ENCODE data around the gene PADI4. TPM values are rescaled to one million over a fixed set of nuclear protein-coding genes. Genes with fewer than 3 reads are reported as not detected.

PADI4 gene
- total and polyA plus RNA-seq, 7 donors = 0.44 to 0.60 TPM; not detected in 5

- Histone ChIP-seq H3K4me3 (no peak overlapping the region), H3K27ac (no peak overlapping the region), H3K36me3 (no peaks in the 10 kb centered on the region), H3K27me3 (peaks cover 0 to 25% (median 0%) of the 10 kb centered on the region in 3 donors), H3K4me1 (no peaks in the 10 kb centered on the region), H3K9me3 (no peaks in the 10 kb centered on the region)
- WGBS, 2 donors = 93 to 94% methylated on average over 10 of the region's 10 CpGs
- intact Hi-C loops (cut with DNase I) = no loop called here
- DNase-seq = no peak
- TF ChIP-seq EP300 (IDR thresholded peaks at IDR 0.05) = no peak
- TF ChIP-seq, protein P1, sequence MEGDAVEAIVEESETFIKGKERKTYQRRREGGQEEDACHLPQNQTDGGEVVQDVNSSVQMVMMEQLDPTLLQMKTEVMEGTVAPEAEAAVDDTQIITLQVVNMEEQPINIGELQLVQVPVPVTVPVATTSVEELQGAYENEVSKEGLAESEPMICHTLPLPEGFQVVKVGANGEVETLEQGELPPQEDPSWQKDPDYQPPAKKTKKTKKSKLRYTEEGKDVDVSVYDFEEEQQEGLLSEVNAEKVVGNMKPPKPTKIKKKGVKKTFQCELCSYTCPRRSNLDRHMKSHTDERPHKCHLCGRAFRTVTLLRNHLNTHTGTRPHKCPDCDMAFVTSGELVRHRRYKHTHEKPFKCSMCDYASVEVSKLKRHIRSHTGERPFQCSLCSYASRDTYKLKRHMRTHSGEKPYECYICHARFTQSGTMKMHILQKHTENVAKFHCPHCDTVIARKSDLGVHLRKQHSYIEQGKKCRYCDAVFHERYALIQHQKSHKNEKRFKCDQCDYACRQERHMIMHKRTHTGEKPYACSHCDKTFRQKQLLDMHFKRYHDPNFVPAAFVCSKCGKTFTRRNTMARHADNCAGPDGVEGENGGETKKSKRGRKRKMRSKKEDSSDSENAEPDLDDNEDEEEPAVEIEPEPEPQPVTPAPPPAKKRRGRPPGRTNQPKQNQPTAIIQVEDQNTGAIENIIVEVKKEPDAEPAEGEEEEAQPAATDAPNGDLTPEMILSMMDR (IDR thresholded peaks at IDR 0.05) = no peak
Observed at GRCh38 chr1:17375651-17376050, 67.7 kb downstream of the PADI4 start.

DNA sequence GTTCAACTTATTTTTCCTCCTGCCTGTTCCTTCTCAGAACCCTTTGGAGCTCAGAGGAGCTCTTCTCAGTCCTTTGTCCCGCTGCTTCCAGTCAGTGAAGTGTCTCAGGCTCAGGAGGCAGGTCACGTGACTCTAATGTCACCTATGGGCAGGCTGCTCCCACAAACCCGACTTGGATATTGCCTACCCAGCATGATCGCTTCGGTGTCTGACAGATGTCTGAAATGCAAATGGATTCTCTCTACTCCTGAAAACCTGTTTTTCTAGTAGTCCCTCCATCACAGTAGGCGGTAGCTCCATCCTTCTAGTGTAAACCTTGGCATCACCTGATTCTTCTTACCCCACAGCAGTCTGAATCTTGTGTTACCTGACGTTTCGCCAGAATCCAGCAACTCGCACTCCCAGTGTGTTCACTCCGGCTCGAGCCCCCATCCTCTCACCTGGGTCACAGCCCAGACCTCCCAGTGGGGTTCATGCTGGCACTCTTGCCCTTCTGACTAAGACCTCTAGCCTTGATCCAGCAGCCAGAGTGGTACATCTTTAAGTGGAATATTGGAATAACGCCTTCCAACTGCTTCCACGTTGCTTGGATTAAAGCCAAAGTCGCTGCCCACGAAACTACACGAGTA lies 69.4 kb downstream of the PADI4 start:
- Histone ChIP-seq H3K27me3 (peaks cover 0 to 25% (median 0%) of the 10 kb centered on the region in 3 donors), H3K4me3 (no peak overlapping the region), H3K27ac (no peak overlapping the region), H3K36me3 (no peaks in the 10 kb centered on the region), H3K4me1 (no peaks in the 10 kb centered on the region), H3K9me3 (no peaks in the 10 kb centered on the region)
- 14 to 40% methylated on average over 16 of the region's 16 CpGs for WGBS, 2 donors
- TF ChIP-seq, protein P1 (IDR thresholded peaks at IDR 0.05) = no peak
- TF ChIP-seq POLR2A (IDR thresholded peaks at IDR 0.05) (no peak), POLR2AphosphoS5 (IDR thresholded peaks at IDR 0.05) (no peak), EP300 (IDR thresholded peaks at IDR 0.05) (no peak)
- DNase-seq = no peak
- intact Hi-C loops (cut with DNase I) = no loop called here

- Histone ChIP-seq H3K4me3 (no peak overlapping the region), H3K27ac (no peak overlapping the region), H3K36me3 (no peaks in the 10 kb centered on the region), H3K27me3 (peaks cover 0 to 18% (median 0%) of the 10 kb centered on the region in 3 donors), H3K9me3 (no peaks in the 10 kb centered on the region), H3K4me1 (no peaks in the 10 kb centered on the region)
- intact Hi-C loops (cut with DNase I) = no loop called here
- TF ChIP-seq POLR2AphosphoS5 (IDR thresholded peaks at IDR 0.05) = no peak
- TF ChIP-seq, protein P1 (IDR thresholded peaks at IDR 0.05) = no peak
- TF ChIP-seq EP300 (IDR thresholded peaks at IDR 0.05) = no peak
- no peak for TF ChIP-seq POLR2A (IDR thresholded peaks at IDR 0.05)
- no peak for DNase-seq
- WGBS, 2 donors = 67 to 81% methylated on average over 2 of the region's 2 CpGs
Observed at GRCh38 chr1:17381161-17381560, 73.2 kb downstream of the PADI4 start.

DNA sequence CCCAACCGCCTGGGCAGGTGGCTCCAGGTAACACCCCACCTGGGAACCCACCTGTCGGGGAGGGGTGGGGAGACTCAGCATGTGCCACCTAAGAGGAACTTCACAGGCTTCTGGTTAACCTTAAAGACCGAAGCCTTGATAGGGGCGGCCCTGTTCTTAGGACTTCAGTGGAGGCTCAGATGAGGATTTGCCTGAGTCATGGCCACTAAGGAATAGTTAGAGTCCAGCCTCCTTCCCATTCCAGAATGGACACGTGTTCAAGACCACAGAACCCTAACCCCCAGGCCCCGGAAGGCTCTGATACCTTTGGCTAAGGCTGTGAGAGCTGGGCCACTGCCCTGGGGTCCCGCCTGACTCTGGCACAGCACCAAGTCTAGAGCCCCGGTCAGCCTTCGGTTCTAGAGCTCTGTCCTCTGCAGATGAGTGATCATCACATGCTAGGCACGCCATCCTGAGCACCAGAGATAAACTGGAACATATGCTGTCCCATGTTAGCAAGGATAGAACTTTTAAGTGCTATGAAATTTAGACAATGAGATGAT lies 84.3 kb downstream of the PADI4 start:
- H3K9me3 ChIP-seq = no peaks in the 10 kb centered on the region
- H3K27ac ChIP-seq = no peak overlapping the region
- TF ChIP-seq POLR2AphosphoS5 (IDR thresholded peaks at IDR 0.05) (no peak), POLR2A (IDR thresholded peaks at IDR 0.05) (no peak), EP300 (IDR thresholded peaks at IDR 0.05) (no peak)
- TF ChIP-seq, protein P1 (IDR thresholded peaks at IDR 0.05) = no peak
- intact Hi-C loops (cut with DNase I) = no loop called here
- 60 to 72% methylated on average over 10 of the region's 10 CpGs for WGBS, 2 donors
- DNase-seq = no peak
- H3K4me3 ChIP-seq = no peak overlapping the region
- no peaks in the 10 kb centered on the region for H3K27me3 ChIP-seq
- H3K4me1 ChIP-seq = no peaks in the 10 kb centered on the region
- H3K36me3 ChIP-seq = no peaks in the 10 kb centered on the region

- no peak overlapping the region for H3K4me3 ChIP-seq
- no peaks in the 10 kb centered on the region for H3K36me3 ChIP-seq
- no peaks in the 10 kb centered on the region for H3K9me3 ChIP-seq
- intact Hi-C loops (cut with DNase I) = no loop called here
- no peak for DNase-seq
- 59 to 64% methylated on average over 8 of the region's 8 CpGs for WGBS, 2 donors
- H3K4me1 ChIP-seq = no peaks in the 10 kb centered on the region
- H3K27me3 ChIP-seq = no peaks in the 10 kb centered on the region
- TF ChIP-seq EP300 (IDR thresholded peaks at IDR 0.05) (no peak), POLR2A (IDR thresholded peaks at IDR 0.05) (no peak), POLR2AphosphoS5 (IDR thresholded peaks at IDR 0.05) (no peak)
- TF ChIP-seq, protein P1 (IDR thresholded peaks at IDR 0.05) = no peak
- H3K27ac ChIP-seq = no peak overlapping the region
Observed at GRCh38 chr1:17393230-17393629, 85.2 kb downstream of the PADI4 start.
